Muscle of back (tissue), 10 donors: ENCODE data around the gene ANKRD55. TPM values are rescaled to one million over a fixed set of nuclear protein-coding genes. Genes with fewer than 3 reads are reported as not detected.

Experiments used
- polyA plus RNA-seq, 10 donors: library from polyadenylated mRNA; unstranded; fragments of 120-200 nt; gene quantifications; one replicate each; pipeline ENCODE4 v1.2.1, GENCODE V29; 2013; ENCODE audit not compliant: insufficient read length in 10 of 10

Gene ANKRD55
- polyA plus RNA-seq, 10 donors, result 0.23 to 1.2 (median 0.45) TPM; not detected in 3

Other genes with a start within 250 kb of the ANKRD55 start
- 10 to 100 TPM; 57.1 to 97.9 (median 79.8) TPM for gene IL6ST, start 238.4 kb downstream of the ANKRD55 start, polyA plus RNA-seq